GM13977 (cell line): ENCODE data around the gene GPR135.

Source experiments
- DNase-seq: peaks from one replicate; pipeline ENCODE4 v3.0.0; 2012; ENCODE audit warnings: low spot score
- in situ Hi-C: fragments of 300-500 bp; cut with MboI; formaldehyde crosslinking; loops from one replicate; pipeline ENCODE4 v1.12.0; 2022; ENCODE audit warnings: low sequenced_read_pairs, low pct_unique_long_range_greater_than_20kb, mixed read lengths, inconsistent platforms; ENCODE audit not compliant: unreplicated experiment
- TF ChIP-seq, protein P1 (sequence below): IDR thresholded peaks from 2 replicates; pipeline ENCODE4 v1.5.1; 2012; ENCODE audit warnings: mild to moderate bottlenecking, control low read depth; ENCODE audit not compliant: insufficient read depth; ENCODE audit errors: extremely low read depth, missing control alignments

Gene GPR135

DNA sequence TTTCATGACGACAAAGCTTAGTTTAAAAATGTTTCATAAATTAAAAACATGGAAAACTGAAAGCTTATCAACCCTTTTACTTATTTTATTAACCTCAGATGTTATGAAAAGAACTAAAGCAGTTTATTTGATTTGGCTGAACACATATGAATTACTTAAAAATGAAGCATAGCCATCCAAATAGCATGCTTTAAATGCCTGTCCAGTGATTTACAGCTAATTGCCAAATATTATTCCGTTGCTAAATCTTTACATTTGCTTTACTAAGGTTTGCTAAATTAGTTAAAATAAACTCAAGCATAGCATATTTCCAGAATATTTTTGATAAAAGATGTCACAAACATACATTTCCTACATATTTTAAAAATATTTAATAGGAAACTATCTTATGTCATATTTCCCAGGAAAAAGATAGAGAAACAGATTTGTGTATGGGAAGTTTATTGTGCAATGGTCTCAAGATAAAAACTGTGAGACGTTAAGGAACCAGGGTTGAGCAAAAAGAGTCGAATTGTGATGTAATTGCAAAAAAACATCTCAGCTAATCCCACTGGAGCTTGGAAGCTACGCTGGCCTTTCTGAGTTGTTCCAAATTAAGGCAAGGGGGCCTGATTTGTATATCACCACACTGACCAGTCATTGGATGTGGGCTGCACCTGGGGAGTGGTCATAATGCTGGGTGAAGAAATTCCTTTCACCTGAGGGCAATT, 25.8 kb downstream of the GPR135 start:
- DNase-seq = no peak
- in situ Hi-C loops = loop anchor here (25.0 kb wide), 1 partner anchor 952 kb away; no protein-coding TSS in a partner anchor
- TF ChIP-seq, protein P1, sequence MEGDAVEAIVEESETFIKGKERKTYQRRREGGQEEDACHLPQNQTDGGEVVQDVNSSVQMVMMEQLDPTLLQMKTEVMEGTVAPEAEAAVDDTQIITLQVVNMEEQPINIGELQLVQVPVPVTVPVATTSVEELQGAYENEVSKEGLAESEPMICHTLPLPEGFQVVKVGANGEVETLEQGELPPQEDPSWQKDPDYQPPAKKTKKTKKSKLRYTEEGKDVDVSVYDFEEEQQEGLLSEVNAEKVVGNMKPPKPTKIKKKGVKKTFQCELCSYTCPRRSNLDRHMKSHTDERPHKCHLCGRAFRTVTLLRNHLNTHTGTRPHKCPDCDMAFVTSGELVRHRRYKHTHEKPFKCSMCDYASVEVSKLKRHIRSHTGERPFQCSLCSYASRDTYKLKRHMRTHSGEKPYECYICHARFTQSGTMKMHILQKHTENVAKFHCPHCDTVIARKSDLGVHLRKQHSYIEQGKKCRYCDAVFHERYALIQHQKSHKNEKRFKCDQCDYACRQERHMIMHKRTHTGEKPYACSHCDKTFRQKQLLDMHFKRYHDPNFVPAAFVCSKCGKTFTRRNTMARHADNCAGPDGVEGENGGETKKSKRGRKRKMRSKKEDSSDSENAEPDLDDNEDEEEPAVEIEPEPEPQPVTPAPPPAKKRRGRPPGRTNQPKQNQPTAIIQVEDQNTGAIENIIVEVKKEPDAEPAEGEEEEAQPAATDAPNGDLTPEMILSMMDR = no peak

DNA sequence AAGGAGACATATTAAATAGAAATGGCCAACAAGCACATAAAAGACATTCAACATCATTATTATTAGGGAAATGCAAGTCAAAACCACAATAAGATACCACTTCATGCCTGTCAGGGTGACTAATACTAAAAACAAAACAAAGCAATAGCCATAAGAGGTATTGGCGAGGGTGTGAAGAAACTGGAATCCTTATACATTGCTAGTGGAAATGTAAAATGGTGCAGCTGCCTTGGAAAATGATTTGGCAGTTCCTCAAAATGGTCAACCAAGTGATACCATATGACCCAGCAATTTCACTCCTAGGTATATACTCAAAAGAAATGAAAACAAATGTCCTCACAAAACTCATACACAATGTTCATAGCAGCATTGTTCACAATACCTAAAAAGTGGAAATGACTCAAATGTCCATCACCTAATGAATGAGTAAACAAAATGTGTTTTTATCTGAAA, 27.0 kb downstream of the GPR135 start:
- DNase-seq = no peak
- in situ Hi-C loops = loop anchor here (25.0 kb wide), 1 partner anchor 951 kb away; no protein-coding TSS in a partner anchor
- TF ChIP-seq, protein P1 = no peak

DNA sequence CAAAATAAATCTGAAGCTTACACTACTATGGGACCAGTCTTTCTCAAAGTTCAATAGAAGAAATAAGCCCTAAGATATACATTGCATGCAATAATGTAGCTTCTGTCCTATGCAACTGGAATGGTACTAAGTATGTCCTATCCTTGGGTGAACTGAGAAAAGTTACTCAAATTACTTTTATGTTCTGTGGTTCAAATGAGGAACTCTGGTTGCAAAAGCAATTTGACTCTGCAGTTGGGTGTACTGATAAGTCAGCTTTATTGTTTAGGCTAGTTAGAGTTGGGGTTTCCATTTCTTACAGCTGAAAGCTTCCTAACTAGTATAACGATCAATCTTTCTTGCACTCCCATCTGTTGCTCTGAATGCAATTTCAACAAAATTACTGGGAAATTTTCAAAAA, 29.2 kb downstream of the GPR135 start:
- in situ Hi-C loops = loop anchor here (25.0 kb wide), 1 partner anchor 949 kb away; no protein-coding TSS in a partner anchor
- TF ChIP-seq, protein P1 = no peak
- no peak for DNase-seq

DNA sequence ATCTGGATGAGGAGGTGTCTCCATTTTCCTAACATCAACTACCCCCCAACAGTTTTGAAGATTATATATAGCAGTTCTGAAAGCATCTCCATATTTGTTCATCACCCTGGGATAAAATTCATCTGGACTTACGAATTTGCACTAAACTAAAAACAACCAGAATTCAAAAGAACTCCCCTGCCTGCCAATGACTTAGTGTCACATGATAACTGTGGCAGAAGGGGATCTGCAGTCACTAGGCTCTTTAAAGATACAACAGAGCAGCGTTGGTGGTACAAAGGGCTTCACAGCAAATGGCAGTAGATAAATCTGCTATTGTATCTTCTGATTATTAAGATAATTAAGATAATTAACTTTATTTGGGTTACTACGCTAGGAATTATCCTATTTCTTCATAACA, 30.1 kb downstream of the GPR135 start:
- TF ChIP-seq, protein P1 = no peak
- in situ Hi-C loops = loop anchor here (25.0 kb wide), 1 partner anchor 948 kb away; no protein-coding TSS in a partner anchor
- no peak for DNase-seq

DNA sequence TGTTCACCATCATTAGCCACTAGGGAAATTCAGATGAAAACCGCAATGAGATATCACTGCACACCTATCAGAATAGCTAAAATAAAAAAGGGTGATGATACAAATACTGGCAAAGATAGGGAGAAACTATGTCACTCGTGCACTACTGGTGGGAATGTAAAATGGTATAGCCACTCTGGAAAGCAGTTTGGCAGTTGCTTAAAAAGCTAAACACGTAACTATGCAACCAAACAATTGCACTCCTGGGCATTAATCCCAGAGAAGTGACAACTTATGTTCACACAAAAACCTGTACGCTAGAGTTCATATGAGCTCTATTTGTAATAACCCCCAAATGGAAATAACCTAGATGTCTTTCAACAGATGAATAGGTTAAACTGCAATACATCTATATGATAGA, 35.4 kb downstream of the GPR135 start:
- DNase-seq = no peak
- in situ Hi-C loops = loop anchor here (25.0 kb wide), 1 partner anchor 942 kb away; no protein-coding TSS in a partner anchor
- TF ChIP-seq, protein P1 = no peak

DNA sequence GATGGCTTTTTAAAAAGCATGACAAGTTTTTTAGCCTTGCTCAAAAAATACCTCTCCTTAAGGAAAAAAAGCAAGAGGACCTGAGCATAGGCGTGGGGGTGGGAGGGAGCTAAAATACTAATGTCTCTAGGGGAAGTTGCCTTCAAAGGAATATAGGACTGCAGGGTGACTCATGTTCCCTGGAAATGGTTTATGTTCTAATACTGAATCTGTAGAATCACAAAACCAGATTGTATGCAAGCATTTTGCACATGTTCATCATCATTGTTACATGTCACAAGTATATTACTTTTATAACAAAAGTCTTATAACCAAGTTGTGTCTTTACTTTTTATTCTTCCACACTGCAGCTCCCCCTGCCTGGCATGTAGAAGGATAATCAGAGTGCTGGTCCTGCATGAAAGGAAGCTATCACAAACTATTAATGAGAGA, 36.6 kb downstream of the GPR135 start:
- TF ChIP-seq, protein P1 = no peak
- in situ Hi-C loops = loop anchor here (25.0 kb wide), 1 partner anchor 941 kb away; no protein-coding TSS in a partner anchor
- no peak for DNase-seq
